H1 (cell line): Measurements from ENCODE around the gene PPP1R12B.

Source experiments
- CHD2 ChIP-seq: IDR thresholded peaks from 2 replicates; pipeline ENCODE4 v1.6.1; 2012; ENCODE audit warnings: low read length, improper control_type of control experiment
- EZH2 ChIP-seq: fragments of 200-600 bp; sonication (generic); IDR thresholded peaks from 2 replicates; pipeline ENCODE4 v1.7.1; 2012; ENCODE audit warnings: low read depth, mild to moderate bottlenecking, moderate library complexity, low read length, inconsistent platforms; ENCODE audit not compliant: severe bottlenecking
- MAFK ChIP-seq: IDR thresholded peaks from 2 replicates; pipeline ENCODE4 v1.6.1; 2012; ENCODE audit warnings: low read depth, mild to moderate bottlenecking, improper control_type of control experiment, low read length
- POLR2A ChIP-seq, 2 experiments: IDR thresholded peaks; 1 replicate in 1 of 2; 2 replicates in 1 of 2; pipeline ENCODE4 v1.6.1; 2011; ENCODE audit warnings: low read depth in 2 of 2, low read length in 2 of 2, mild to moderate bottlenecking in 2 of 2; ENCODE audit errors: control extremely low read depth in 1 of 2
- TAF1 ChIP-seq: IDR thresholded peaks from 2 replicates; pipeline ENCODE4 v1.6.1; 2011; ENCODE audit warnings: mild to moderate bottlenecking, low read depth, low read length
- TCF12 ChIP-seq: IDR thresholded peaks from 2 replicates; pipeline ENCODE4 v1.6.1; 2011; ENCODE audit warnings: low read depth, mild to moderate bottlenecking, low read length
- TF ChIP-seq, protein P1 (sequence below), 3 experiments: IDR thresholded peaks; 1 replicate in 2 of 3; 2 replicates in 1 of 3; pipeline versions ENCODE4 v1.5.1 to v1.6.1; 2011; ENCODE audit warnings: low read length in 3 of 3, mild to moderate bottlenecking in 3 of 3, inconsistent platforms in 2 of 3, low read depth in 1 of 3, moderate library complexity in 1 of 3; ENCODE audit not compliant: insufficient read depth in 1 of 3; ENCODE audit errors: control extremely low read depth in 1 of 3

DNA sequence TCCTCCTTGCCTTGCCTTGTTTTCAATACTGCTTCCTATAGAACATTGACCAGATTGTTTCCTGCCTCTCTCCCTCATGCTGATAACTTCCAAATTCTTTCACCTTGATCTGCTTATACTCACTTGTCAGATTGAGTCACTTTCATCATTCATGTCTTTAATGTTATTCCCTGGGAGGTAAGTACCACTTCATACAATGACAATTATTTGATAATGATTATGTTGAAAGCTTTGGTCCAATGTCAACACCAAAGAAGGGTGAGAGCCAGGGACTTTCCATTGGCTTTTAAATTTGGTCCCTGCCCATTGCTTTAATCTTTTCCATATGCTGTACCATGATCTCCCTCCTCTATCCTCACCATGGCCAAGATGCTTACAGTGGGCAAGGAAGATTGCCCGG, 224.4 kb downstream of the PPP1R12B start:
- TF ChIP-seq, protein P1, sequence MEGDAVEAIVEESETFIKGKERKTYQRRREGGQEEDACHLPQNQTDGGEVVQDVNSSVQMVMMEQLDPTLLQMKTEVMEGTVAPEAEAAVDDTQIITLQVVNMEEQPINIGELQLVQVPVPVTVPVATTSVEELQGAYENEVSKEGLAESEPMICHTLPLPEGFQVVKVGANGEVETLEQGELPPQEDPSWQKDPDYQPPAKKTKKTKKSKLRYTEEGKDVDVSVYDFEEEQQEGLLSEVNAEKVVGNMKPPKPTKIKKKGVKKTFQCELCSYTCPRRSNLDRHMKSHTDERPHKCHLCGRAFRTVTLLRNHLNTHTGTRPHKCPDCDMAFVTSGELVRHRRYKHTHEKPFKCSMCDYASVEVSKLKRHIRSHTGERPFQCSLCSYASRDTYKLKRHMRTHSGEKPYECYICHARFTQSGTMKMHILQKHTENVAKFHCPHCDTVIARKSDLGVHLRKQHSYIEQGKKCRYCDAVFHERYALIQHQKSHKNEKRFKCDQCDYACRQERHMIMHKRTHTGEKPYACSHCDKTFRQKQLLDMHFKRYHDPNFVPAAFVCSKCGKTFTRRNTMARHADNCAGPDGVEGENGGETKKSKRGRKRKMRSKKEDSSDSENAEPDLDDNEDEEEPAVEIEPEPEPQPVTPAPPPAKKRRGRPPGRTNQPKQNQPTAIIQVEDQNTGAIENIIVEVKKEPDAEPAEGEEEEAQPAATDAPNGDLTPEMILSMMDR (IDR thresholded peaks at IDR 0.05; ENCODE audit: control extremely low read depth in 1 of 3, insufficient read depth in 1 of 3, low read depth in 1 of 3, low read length in 3 of 3): no peak
- TF ChIP-seq CHD2 (no peak), EZH2 (no peak), POLR2A (IDR thresholded peaks at IDR 0.05; ENCODE audit: control extremely low read depth in 1 of 2, low read depth in 2 of 2, low read length in 2 of 2) (no peak), MAFK (no peak), TCF12 (no peak), TAF1 (no peak)
